ENCODE data around the gene CST7.
"Not testable (repeated sequence)": the region's sequence is repeated elsewhere in the genome, so short reads cannot be mapped to it uniquely, and the experiment has no call there.

The CST7 gene

GRCh38 chr20:24986436-24987015 is 37.5 kb downstream of the CST7 start:
- no peak for DNase-seq (ENCODE audit: low read depth)

- DNase-seq (ENCODE audit: low read depth) = no peak
Observed at GRCh38 chr20:24987244-24987643, 38.2 kb downstream of the CST7 start.

- DNase-seq (ENCODE audit: low read depth) = no peak
Observed at GRCh38 chr20:24987873-24988835, 39.1 kb downstream of the CST7 start.

- no peak for DNase-seq (ENCODE audit: low read depth)
Observed at GRCh38 chr20:24989162-24989561, 40.1 kb downstream of the CST7 start.

GRCh38 chr20:24990810-24991252 is 41.8 kb downstream of the CST7 start:
- no peak for DNase-seq (ENCODE audit: low read depth)

- DNase-seq (ENCODE audit: low read depth) = no peak
Observed at GRCh38 chr20:24991897-24992486, 42.9 kb downstream of the CST7 start.

GRCh38 chr20:24992487-24993205 is 43.6 kb downstream of the CST7 start, which contains the start of gene APMAP:
APMAP (minus strand) TSS chr20:24992751; CDS start chr20:24992688, 63 bp downstream.
- peak; percentile 95 for DNase-seq (ENCODE audit: low read depth)

- no peak for DNase-seq (ENCODE audit: low read depth)
Observed at GRCh38 chr20:24993337-24994185, 44.5 kb downstream of the CST7 start.

- no peak for DNase-seq (ENCODE audit: low read depth)
Observed at GRCh38 chr20:24994186-24994465, 45.1 kb downstream of the CST7 start.

- DNase-seq (ENCODE audit: low read depth) = peak; percentile 76
Observed at GRCh38 chr20:24994470-24995368, 45.6 kb downstream of the CST7 start.

GRCh38 chr20:24995741-24996448 is 46.8 kb downstream of the CST7 start:
- DNase-seq (ENCODE audit: low read depth) = no peak

- DNase-seq (ENCODE audit: low read depth) = no peak
Observed at GRCh38 chr20:24996449-24997377, 47.6 kb downstream of the CST7 start.

GRCh38 chr20:24998121-24998520 is 49.1 kb downstream of the CST7 start:
- no peak for DNase-seq (ENCODE audit: low read depth)

GRCh38 chr20:24998631-24999445 is 49.8 kb downstream of the CST7 start:
- no peak for DNase-seq (ENCODE audit: low read depth)

GRCh38 chr20:24999568-24999967 is 50.5 kb downstream of the CST7 start:
- DNase-seq (ENCODE audit: low read depth) = no peak

- DNase-seq (ENCODE audit: low read depth) = no peak
Observed at GRCh38 chr20:25000268-25000801, 51.3 kb downstream of the CST7 start.

GRCh38 chr20:25001323-25001722 is 52.3 kb downstream of the CST7 start:
- DNase-seq (ENCODE audit: low read depth) = not testable (repeated sequence)

All from stimulated activated CD8-positive, alpha-beta memory T cell treated with anti-CD3 and anti-CD28 coated beads, Interleukin-15, amount 100 ng/mL, for 1 hour (primary cell).